DMS79 treated with DMSO at 0.1 percent for 48 hours (cell line): ENCODE measurements around the gene C2.
"Not testable (repeated sequence)": the region's sequence is repeated elsewhere in the genome, so short reads cannot be mapped to it uniquely, and the experiment has no call there.

Experiments used
- DNase-seq: peaks from one replicate; lab custom pipeline; 2025; lab: John Stamatoyannopoulos, UW

C2 gene

DNA sequence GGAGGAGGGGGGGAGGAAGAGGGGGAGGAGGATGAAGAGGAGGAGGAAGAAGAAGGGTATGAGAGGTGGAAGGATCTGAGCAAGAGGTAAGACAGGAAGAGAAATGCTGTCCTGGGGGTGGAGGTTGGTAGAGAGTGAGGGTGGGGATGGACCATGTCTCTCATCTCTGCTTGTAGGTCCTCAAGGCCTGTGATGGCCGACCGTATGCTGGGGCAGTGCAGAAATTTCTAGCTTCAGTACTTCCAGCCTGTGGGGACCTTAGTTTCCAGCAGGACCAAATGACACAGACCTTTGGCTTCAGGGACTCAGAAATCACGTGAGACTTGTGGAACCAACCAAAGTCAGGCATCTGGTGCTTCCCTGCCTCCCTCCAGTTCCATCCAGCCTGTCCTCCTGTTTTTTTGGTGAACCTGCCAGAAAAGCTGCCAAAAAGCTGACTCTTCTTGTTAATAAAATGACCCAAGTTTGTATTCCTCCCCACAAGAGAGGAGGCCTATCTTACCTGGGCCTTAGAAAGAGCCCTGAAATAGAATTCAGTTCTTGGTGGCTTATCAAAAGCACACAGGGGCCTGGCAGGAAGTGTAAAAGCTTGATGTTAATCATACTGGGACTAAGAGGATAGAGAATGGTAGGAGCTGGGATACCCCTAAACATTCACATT is 51.9 kb downstream of the C2 start:
- no peak for DNase-seq

DNA sequence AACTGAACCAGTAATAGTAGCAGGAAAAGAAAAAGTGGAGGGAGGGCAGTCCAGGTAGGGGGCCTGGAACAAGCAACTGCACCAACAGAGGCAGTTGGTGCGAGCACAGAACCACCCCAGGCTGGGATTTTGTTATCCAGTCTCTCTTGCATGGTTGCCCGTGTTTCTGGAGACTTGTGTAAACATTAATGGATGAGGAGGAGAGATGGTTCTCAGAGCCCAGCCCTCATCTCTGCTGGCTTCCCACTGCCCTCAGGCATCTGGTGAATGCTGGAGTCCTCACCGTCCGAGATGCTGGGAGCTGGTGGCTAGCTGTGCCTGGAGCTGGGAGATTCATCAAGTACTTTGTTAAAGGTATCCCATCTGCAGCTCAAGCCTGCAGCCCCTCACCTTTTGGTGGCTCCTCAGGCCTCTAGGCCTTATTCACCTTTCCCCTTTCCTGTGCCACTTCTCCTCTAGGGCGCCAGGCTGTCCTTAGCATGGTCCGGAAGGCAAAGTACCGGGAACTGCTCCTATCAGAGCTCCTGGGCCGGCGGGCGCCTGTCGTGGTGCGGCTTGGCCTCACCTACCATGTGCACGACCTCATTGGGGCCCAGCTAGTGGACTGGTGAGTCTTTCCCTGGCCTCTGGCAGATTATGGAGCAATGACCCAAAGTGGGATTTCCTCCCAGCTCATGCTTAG is 52.8 kb downstream of the C2 start:
- DNase-seq = not testable (repeated sequence)

DNA sequence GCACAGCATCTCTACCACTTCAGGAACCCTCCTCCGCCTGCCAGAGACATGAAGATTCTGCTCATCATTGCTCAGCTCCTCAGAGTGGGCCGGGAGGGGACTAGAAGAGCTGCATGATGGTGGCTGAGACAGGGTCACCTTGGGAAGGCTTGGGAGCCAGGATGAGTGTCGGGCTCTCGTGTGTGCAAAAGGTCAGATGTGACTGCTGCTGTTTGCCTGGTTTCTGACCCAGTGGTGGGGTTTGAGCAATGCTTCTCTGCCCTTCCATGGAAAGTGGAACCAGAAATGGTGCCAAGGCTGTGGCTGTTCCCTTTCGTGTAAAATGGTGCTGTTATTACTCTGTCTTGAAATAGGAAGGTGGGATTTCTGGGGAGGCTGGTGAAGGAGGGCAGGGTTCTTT is 53.5 kb downstream of the C2 start:
- not testable (repeated sequence) for DNase-seq

DNA sequence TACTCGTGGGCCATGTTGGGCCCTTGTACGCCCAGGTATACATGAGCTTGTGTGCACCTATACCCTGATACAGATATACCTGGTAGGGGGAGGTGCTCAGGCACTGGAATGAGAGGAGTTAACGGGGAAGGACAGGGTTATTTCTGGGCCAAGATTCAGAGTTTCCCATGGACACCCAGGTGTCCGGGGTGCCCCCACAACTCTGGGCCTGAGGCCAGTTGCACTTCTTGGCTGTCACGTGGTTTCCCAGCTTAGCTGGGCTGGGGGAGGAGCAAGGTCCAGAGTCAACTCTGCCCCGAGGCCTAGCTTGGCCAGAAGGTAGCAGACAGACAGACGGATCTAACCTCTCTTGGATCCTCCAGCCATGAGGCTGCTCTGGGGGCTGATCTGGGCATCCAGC is 54.2 kb downstream of the C2 start, which contains the start of gene C4A:
Gene C4A (plus strand): TSS at position 314 of the 400 bp plus-strand sequence. CDS start 51 bp downstream, at position 365.
- DNase-seq = not testable (repeated sequence)

DNA sequence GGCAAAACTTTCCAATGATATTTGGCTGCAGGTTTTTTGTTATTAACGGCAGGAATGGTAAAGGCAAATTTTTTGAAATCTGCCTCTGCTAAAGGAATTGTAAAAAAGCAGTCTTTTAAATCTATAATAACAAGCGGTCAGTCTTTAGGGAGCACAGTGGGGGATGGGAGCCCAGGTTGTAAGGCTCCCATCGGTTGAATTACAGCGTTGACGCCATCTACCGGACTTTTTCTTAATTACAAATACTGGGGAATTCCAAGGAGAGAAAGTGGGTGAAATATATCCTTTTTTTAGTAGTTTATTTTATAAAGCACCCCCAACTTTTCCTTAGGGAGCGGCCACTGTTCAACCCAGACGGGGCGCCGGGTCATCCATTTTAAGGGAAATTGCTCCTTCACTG is 61.8 kb downstream of the C2 start:
- not testable (repeated sequence) for DNase-seq

DNA sequence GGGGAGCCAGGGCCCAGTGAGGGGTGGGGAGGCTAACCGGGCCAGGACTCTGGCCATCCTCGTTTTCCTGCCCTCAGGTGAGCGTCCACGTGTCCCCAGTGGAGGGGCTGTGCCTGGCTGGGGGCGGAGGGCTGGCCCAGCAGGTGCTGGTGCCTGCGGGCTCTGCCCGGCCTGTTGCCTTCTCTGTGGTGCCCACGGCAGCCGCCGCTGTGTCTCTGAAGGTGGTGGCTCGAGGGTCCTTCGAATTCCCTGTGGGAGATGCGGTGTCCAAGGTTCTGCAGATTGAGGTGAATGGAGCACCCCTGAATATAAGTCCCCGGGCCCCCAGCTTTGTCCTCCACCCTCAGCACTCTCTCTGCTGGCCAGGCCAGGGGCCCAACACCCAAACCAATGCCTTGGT is 66.9 kb downstream of the C2 start:
- not testable (repeated sequence) for DNase-seq
